HepG2 (cell line): Measurements from ENCODE around the gene CTNNA3. TPM values are rescaled to one million over a fixed set of nuclear protein-coding genes. Genes with fewer than 3 reads are reported as not detected.

Source experiments
- ATAC-seq: fragments of 200-7000 bp; cut with Tn5 transposase; 3 replicates; pipeline ENCODE4 v1.9.1; 2020; ENCODE audit warnings: mild to moderate bottlenecking, moderate library complexity
- BruUV-seq: library from RNA; stranded (reverse); fragments of 400-500 nt; replicated peaks from 2 replicates; lab custom pipeline; 2021; lab: Mats Ljungman, UMichigan
- CTCF ChIA-PET: fragments of 300-600 bp; formaldehyde crosslinking; extraction: SDS; loops from one replicate; lab custom pipeline; 2021; ENCODE audit warnings: low total read pairs, inconsistent platforms, low intra/inter-chr PET ratio; lab: Yijun Ruan, JAX
- POLR2A ChIA-PET: fragments of 350-600 bp; sonication (Branson Sonifier 250); formaldehyde crosslinking; loops from one replicate; lab custom pipeline; 2020; ENCODE audit warnings: antibody characterized with exemption, inconsistent platforms; lab: Yijun Ruan, JAX
- DNase-seq: peaks from one replicate; pipeline ENCODE4 v3.0.0-alpha.2; 2015; ENCODE audit warnings: low spot score
- FAIRE-seq: peaks from 3 replicates; lab custom pipeline; 2011; peaks lifted over from hg19 to GRCh38; lab: Jason Lieb, UNC
- H2AFZ ChIP-seq: one replicate; pipeline ENCODE4 v1.6.1; 2011; ENCODE audit warnings: low read length, inconsistent platforms
- H3K27ac ChIP-seq: fragments of 300-600 bp; 3 replicates; pipeline ENCODE4 v1.8.0; 2011; ENCODE audit warnings: mixed run types, mild to moderate bottlenecking, mixed read lengths, low read length, inconsistent platforms; ENCODE audit not compliant: insufficient read depth; ENCODE audit errors: extremely low read length
- H3K27me3 ChIP-seq, 2 experiments: fragments of 200-600 bp in 1 of 2; 2 replicates in 1 of 2; 3 replicates in 1 of 2; pipeline versions ENCODE4 v1.6.0 to v1.8.0; 2011; ENCODE audit warnings: low read length in 2 of 2, mild to moderate bottlenecking in 2 of 2, moderate library complexity in 2 of 2, inconsistent platforms in 1 of 2; ENCODE audit not compliant: insufficient read depth in 2 of 2, control insufficient read depth in 1 of 2
- H3K36me3 ChIP-seq, 2 experiments: fragments of 200-600 bp in 1 of 2; replicated peaks in 1 of 2; 2 replicates in 1 of 2; 3 replicates in 1 of 2; pipeline versions ENCODE4 v1.5.1 to v1.8.0; 2011; ENCODE audit warnings: low read length in 2 of 2, inconsistent platforms in 1 of 2; ENCODE audit not compliant: insufficient read depth in 2 of 2, control insufficient read depth in 1 of 2
- H3K4me1 ChIP-seq: 2 replicates; pipeline ENCODE4 v1.5.1; 2012; ENCODE audit warnings: low read length, inconsistent platforms; ENCODE audit not compliant: insufficient read depth
- H3K4me2 ChIP-seq: 2 replicates; pipeline ENCODE4 v1.6.0; 2011; ENCODE audit warnings: low read depth, low read length, inconsistent platforms
- H3K4me3 ChIP-seq, 3 experiments: fragments of 200-600 bp in 1 of 3; sonication (generic), shearing (Covaris generic) in 1 of 3; replicated peaks in 1 of 3; 2 replicates each; pipeline ENCODE4 v1.5.1; 2011 to 2016; ENCODE audit warnings: low read length in 3 of 3, inconsistent platforms in 2 of 3, low read depth in 2 of 3, mild to moderate bottlenecking in 2 of 3, control low read depth in 1 of 3, mixed read lengths in 1 of 3; ENCODE audit not compliant: insufficient read depth in 1 of 3
- H3K79me2 ChIP-seq: one replicate; pipeline ENCODE4 v1.6.1; 2011; ENCODE audit warnings: low read length, inconsistent platforms; ENCODE audit not compliant: insufficient read depth
- H3K9ac ChIP-seq: 2 replicates; pipeline ENCODE4 v1.6.0; 2011; ENCODE audit warnings: mild to moderate bottlenecking, low read depth, low read length, inconsistent platforms; ENCODE audit not compliant: insufficient read depth
- H3K9me3 ChIP-seq: 2 replicates; pipeline ENCODE4 v1.5.1; 2012; ENCODE audit warnings: mild to moderate bottlenecking, low read length
- H4K20me1 ChIP-seq: 2 replicates; pipeline ENCODE4 v1.6.0; 2011; ENCODE audit warnings: inconsistent platforms, mild to moderate bottlenecking, low read length, moderate library complexity; ENCODE audit not compliant: insufficient read depth
- CBX1 ChIP-seq: IDR thresholded peaks from one replicate; pipeline ENCODE4 v1.6.1; 2016; ENCODE audit warnings: antibody characterized with exemption, low read depth
- CCDC6 ChIP-seq: sonication (generic); formaldehyde crosslinking; IDR thresholded peaks from 2 replicates; pipeline ENCODE4 v1.8.1; 2022; ENCODE audit warnings: mild to moderate bottlenecking, missing genetic modification reagents, moderate library complexity
- FLYWCH1 ChIP-seq: sonication (generic); formaldehyde crosslinking; IDR thresholded peaks from 2 replicates; pipeline ENCODE4 v1.8.1; 2023; ENCODE audit warnings: mild to moderate bottlenecking, missing genetic modification reagents
- HDAC6 ChIP-seq: fragments of 200-600 bp; sonication (generic); IDR thresholded peaks from 2 replicates; pipeline ENCODE4 v1.7.0; 2017; ENCODE audit warnings: mild to moderate bottlenecking, antibody characterized with exemption, low read length, low read depth
- MAFF ChIP-seq: IDR thresholded peaks from 2 replicates; pipeline ENCODE4 v1.6.1; 2011; ENCODE audit warnings: low read depth, low read length, improper control_type of control experiment
- MAFK ChIP-seq, 2 experiments: IDR thresholded peaks in 1 of 2; conservative IDR thresholded peaks in 1 of 2; 2 replicates each; pipeline ENCODE4 v1.6.1; 2011; ENCODE audit warnings: improper control_type of control experiment in 2 of 2, low read length in 2 of 2
- NR2F2 ChIP-seq: IDR thresholded peaks from 2 replicates; pipeline ENCODE4 v1.6.1; 2012; ENCODE audit warnings: low read depth, inconsistent platforms, borderline replicate concordance
- PHF5A ChIP-seq: IDR thresholded peaks from one replicate; pipeline ENCODE4 v1.6.1; 2018; ENCODE audit warnings: low read depth, missing genetic modification reagents; ENCODE audit not compliant: unreplicated experiment
- PITX1 ChIP-seq: sonication (generic); formaldehyde crosslinking; IDR thresholded peaks from 2 replicates; pipeline ENCODE4 v1.5.1; 2020; ENCODE audit warnings: mild to moderate bottlenecking, missing genetic modification reagents
- RAD51 ChIP-seq: fragments of 450-650 bp; IDR thresholded peaks from 2 replicates; pipeline ENCODE4 v1.6.1; 2016; ENCODE audit warnings: borderline replicate concordance
- RFXANK ChIP-seq: IDR thresholded peaks from 2 replicates; pipeline ENCODE4 v1.6.1; 2016
- XBP1 ChIP-seq: sonication (generic); formaldehyde crosslinking; IDR thresholded peaks from 2 replicates; pipeline ENCODE4 v1.5.0; 2020; ENCODE audit warnings: missing genetic modification reagents
- ZBTB20 ChIP-seq: sonication (generic); formaldehyde crosslinking; IDR thresholded peaks from 2 replicates; pipeline ENCODE4 v1.8.1; 2023; ENCODE audit warnings: missing genetic modification reagents, low read depth, mild to moderate bottlenecking, borderline replicate concordance
- WGBS: methylation state at CpG from one replicate; pipeline ENCODE4 v1.1.6; 2017; ENCODE audit warnings: low lambda C conversion rate; 5-methylcytosine and 5-hydroxymethylcytosine counted together
- in situ Hi-C: cut with HindIII; loops from 2 replicates; pipeline ENCODE4 v1.10.0; 2017; ENCODE audit warnings: low pct_unique_long_range_greater_than_20kb; ENCODE audit not compliant: extremely low pct_ligation_motif_present
- intact Hi-C: fragments of 100-400 bp; cut with micrococcal nuclease; formaldehyde crosslinking; loops from one replicate; pipeline ENCODE4 v1.10.0; 2022; ENCODE audit not compliant: unreplicated experiment
- polyA plus RNA-seq, 8 experiments: library from polyadenylated mRNA; depleted of rRNA in 3 of 8; stranded (reverse) in 7 of 8; unstranded in 1 of 8; fragments of >200 nt; fragmentation: Illumina TruSeq in 4 of 8; extraction: Trizol in 4 of 8; gene quantifications; 2 replicates each; pipeline versions ENCODE4 v1.2.1 to v1.2.3, GENCODE V29; 2011 to 2016; ENCODE audit warnings: low read depth in 4 of 8, missing spikeins in 1 of 8, mixed read lengths in 1 of 8; ENCODE audit not compliant: insufficient read depth in 1 of 8
- total RNA-seq, 5 experiments: library from RNA; depleted of rRNA; stranded (reverse); fragments of >200 nt; fragmentation: Illumina TruSeq; extraction: Trizol; gene quantifications; 2 replicates each; pipeline ENCODE4 v1.2.3, GENCODE V29; 2016; ENCODE audit warnings: low read depth in 1 of 5
- TF ChIP-seq, protein P1 (sequence below): sonication (generic); formaldehyde crosslinking; conservative IDR thresholded peaks from 2 replicates; pipeline ENCODE4 v1.4.0; 2020; ENCODE audit warnings: missing genetic modification reagents
- TF ChIP-seq, protein P2 (sequence below): sonication (generic); formaldehyde crosslinking; IDR thresholded peaks from 2 replicates; pipeline ENCODE4 v1.9.0; 2022; ENCODE audit warnings: low read depth, missing genetic modification reagents
- TF ChIP-seq, protein P3 (sequence below): sonication (generic); formaldehyde crosslinking; IDR thresholded peaks from 2 replicates; pipeline ENCODE4 v1.4.0; 2020; ENCODE audit warnings: missing genetic modification reagents

The CTNNA3 gene
- total and polyA plus RNA-seq, 2 of the 13 experiments (the other 11 are each of a cell fraction or from before 2014, with no cell fraction given): not detected

DNA sequence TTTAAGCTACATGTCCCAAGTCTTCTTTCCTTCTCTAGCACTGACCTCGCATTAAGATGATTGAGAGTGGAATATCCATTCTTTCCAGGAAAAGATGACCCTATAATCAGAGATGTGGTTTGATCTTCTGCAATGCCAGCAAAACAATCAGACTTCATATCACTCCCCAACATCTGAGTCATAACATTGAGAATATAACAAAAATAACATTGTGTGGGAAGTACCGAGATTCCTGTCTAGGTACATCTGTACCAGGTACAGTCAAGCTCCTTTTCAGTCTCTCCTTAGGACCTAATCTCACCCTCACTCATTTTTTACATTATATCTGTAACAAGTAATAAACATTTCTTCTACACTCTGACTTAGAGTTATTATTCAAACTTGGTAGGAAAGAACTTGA is 568.6 kb downstream of the CTNNA3 start:
- TF ChIP-seq CCDC6 (CRISPR knock-in tag): no peak
- no peak for TF ChIP-seq RAD51

DNA sequence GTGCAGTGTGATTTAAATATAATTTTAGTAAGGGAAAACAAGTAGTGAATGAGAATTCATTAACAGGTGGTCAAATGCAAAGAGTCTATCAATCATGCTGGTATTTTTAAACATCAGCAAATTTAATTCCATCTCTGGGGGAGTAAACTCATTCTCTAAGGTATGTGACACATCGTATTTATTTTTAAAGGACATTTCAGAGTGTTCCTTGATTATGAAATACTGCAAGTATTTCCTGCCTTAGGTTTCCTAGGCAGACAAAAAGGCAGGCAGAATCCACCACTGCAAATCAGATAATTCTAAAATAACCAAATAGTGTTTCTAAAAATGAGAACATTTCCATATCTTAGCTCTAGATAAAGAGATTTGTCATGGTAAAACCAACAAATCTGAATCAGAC is 576.3 kb downstream of the CTNNA3 start:
- no TSS peak for BruUV-seq
- 0% methylated on average over 1 of the region's 1 CpG for WGBS
- TF ChIP-seq, protein P1, sequence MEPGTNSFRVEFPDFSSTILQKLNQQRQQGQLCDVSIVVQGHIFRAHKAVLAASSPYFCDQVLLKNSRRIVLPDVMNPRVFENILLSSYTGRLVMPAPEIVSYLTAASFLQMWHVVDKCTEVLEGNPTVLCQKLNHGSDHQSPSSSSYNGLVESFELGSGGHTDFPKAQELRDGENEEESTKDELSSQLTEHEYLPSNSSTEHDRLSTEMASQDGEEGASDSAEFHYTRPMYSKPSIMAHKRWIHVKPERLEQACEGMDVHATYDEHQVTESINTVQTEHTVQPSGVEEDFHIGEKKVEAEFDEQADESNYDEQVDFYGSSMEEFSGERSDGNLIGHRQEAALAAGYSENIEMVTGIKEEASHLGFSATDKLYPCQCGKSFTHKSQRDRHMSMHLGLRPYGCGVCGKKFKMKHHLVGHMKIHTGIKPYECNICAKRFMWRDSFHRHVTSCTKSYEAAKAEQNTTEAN (CRISPR knock-in tag): no peak
- TF ChIP-seq CBX1 (no peak), MAFK (conservative IDR thresholded peaks at IDR 0.05 in 1 of 2, IDR thresholded peaks at IDR 0.05 in 1 of 2; ENCODE audit: low read length in 2 of 2) (no peak), NR2F2 (no peak), ZBTB20 (CRISPR knock-in tag) (no peak), FLYWCH1 (no peak), PHF5A (CRISPR knock-in tag) (no peak), HDAC6 (no peak), XBP1 (CRISPR knock-in tag) (no peak), MAFF (no peak), PITX1 (CRISPR knock-in tag) (no peak), RFXANK (CRISPR knock-in tag) (no peak)
- TF ChIP-seq, protein P2, sequence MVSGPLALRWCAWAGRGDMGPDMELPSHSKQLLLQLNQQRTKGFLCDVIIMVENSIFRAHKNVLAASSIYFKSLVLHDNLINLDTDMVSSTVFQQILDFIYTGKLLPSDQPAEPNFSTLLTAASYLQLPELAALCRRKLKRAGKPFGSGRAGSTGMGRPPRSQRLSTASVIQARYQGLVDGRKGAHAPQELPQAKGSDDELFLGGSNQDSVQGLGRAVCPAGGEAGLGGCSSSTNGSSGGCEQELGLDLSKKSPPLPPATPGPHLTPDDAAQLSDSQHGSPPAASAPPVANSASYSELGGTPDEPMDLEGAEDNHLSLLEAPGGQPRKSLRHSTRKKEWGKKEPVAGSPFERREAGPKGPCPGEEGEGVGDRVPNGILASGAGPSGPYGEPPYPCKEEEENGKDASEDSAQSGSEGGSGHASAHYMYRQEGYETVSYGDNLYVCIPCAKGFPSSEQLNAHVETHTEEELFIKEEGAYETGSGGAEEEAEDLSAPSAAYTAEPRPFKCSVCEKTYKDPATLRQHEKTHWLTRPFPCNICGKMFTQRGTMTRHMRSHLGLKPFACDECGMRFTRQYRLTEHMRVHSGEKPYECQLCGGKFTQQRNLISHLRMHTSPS (CRISPR knock-in tag): no peak
- TF ChIP-seq, protein P3, sequence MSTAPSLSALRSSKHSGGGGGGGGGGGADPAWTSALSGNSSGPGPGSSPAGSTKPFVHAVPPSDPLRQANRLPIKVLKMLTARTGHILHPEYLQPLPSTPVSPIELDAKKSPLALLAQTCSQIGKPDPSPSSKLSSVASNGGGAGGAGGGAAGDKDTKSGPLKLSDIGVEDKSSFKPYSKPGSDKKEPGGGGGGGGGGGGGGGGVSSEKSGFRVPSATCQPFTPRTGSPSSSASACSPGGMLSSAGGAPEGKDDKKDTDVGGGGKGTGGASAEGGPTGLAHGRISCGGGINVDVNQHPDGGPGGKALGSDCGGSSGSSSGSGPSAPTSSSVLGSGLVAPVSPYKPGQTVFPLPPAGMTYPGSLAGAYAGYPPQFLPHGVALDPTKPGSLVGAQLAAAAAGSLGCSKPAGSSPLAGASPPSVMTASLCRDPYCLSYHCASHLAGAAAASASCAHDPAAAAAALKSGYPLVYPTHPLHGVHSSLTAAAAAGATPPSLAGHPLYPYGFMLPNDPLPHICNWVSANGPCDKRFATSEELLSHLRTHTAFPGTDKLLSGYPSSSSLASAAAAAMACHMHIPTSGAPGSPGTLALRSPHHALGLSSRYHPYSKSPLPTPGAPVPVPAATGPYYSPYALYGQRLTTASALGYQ (CRISPR knock-in tag): no peak

More for the DNA sequence above, 568.6 kb downstream of the CTNNA3 start:
- no peak for FAIRE-seq
- DNase-seq: no peak
- in situ Hi-C loops (no loop called here), intact Hi-C loops (no loop called here)
- 0% methylated on average over 2 of the region's 2 CpGs for WGBS
- ChIA-PET CTCF (no interaction called here), POLR2A (no interaction called here)
- Histone ChIP-seq H3K27ac (no peak overlapping the region), H3K9ac (no peak overlapping the region), H2AFZ (no peak overlapping the region), H3K79me2 (no peaks in the 10 kb centered on the region), H3K4me1 (no peaks in the 10 kb centered on the region), H4K20me1 (no peaks in the 10 kb centered on the region), H3K9me3 (no peaks in the 10 kb centered on the region), H3K27me3 (no peaks in the 10 kb centered on the region), H3K4me2 (no peak overlapping the region), H3K4me3 (no peak overlapping the region), H3K36me3 (no peaks in the 10 kb centered on the region)
- no TSS peak for BruUV-seq
- no peak for ATAC-seq

More for the DNA sequence above, 576.3 kb downstream of the CTNNA3 start:
- no peak overlapping the region for H3K9ac ChIP-seq
- peaks cover 7% of the 10 kb centered on the region for H3K4me1 ChIP-seq
- H3K27me3 ChIP-seq: no peaks in the 10 kb centered on the region
- no peaks in the 10 kb centered on the region for H4K20me1 ChIP-seq
- intact Hi-C loops: no loop called here
- no peak overlapping the region for H3K27ac ChIP-seq
- in situ Hi-C loops: no loop called here
- no peaks in the 10 kb centered on the region for H3K9me3 ChIP-seq
- FAIRE-seq (no peak), DNase-seq (no peak), ATAC-seq (no peak)
- no peak overlapping the region for H3K4me2 ChIP-seq
- H3K36me3 ChIP-seq: no peaks in the 10 kb centered on the region
- H2AFZ ChIP-seq: no peak overlapping the region
- POLR2A ChIA-PET: no interaction called here
- CTCF ChIA-PET: no interaction called here
- no peak overlapping the region for H3K4me3 ChIP-seq
- H3K79me2 ChIP-seq: no peaks in the 10 kb centered on the region
